ENCODE results near the gene IL5RA. TPM values are rescaled to one million over a fixed set of nuclear protein-coding genes. Genes with fewer than 3 reads are reported as not detected.

The IL5RA gene, protein sequence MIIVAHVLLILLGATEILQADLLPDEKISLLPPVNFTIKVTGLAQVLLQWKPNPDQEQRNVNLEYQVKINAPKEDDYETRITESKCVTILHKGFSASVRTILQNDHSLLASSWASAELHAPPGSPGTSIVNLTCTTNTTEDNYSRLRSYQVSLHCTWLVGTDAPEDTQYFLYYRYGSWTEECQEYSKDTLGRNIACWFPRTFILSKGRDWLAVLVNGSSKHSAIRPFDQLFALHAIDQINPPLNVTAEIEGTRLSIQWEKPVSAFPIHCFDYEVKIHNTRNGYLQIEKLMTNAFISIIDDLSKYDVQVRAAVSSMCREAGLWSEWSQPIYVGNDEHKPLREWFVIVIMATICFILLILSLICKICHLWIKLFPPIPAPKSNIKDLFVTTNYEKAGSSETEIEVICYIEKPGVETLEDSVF
- total RNA-seq = 10 to 100 TPM in 1 of 3 donors, under 1 TPM in 1, not detected in 1; 0.34 to 12.4 TPM
- 7.6 TPM for total RNA-seq (2013)

DNA sequence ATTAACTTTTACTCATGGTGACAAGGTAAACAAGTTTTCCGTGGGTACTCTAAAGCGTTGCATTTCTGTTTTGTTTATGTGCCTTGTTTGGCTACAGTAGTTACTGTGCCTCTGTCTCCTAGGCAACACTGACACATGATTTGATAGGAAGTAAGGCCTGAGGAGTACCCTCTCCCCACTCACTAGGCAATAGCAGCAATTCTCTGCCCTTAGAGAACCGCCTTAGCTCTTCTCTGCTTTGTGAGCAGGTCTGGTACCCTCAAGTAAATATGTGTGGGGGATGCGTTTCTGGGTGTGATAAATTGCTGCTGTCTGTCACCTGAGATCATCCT is at the start of gene IL5RA:
IL5RA (minus strand) TSS at position 76 of the 332 bp plus-strand sequence. CDS start 5,390 bp downstream, outside the sequence.
- Mint-ChIP-seq H3K36me3 (no peaks in the 10 kb centered on the region), H3K27ac (no peak within 1 kb of the TSS), H3K4me3 (peak within 1 kb of the TSS; percentile 13), H3K9me3 (no peaks in the 10 kb centered on the region), H3K27me3 (ENCODE audit: low read depth in 2 of 2) (peaks cover 9 to 30% of the 10 kb centered on the region in 2 donors), H3K4me1 (no peaks in the 10 kb centered on the region)
- peak in 1 of 2 donors; percentile 76 for DNase-seq
- Histone ChIP-seq H3K36me3 (ENCODE audit: control insufficient read depth, insufficient read depth, low read length) (no peaks in the 10 kb centered on the region), H3K4me1 (ENCODE audit: control insufficient read depth, insufficient read depth, low read length) (peaks cover 7% of the 10 kb centered on the region), H3K27me3 (ENCODE audit: control insufficient read depth, insufficient read depth, low read length) (peaks cover 2% of the 10 kb centered on the region), H3K4me3 (ENCODE audit: low read length) (no peak within 1 kb of the TSS), H3K27ac (ENCODE audit: low read length) (peak within 1 kb of the TSS; percentile 72), H3K9me3 (ENCODE audit: control insufficient read depth, insufficient read depth, low read length) (no peaks in the 10 kb centered on the region)
- TF ChIP-seq, protein P1, sequence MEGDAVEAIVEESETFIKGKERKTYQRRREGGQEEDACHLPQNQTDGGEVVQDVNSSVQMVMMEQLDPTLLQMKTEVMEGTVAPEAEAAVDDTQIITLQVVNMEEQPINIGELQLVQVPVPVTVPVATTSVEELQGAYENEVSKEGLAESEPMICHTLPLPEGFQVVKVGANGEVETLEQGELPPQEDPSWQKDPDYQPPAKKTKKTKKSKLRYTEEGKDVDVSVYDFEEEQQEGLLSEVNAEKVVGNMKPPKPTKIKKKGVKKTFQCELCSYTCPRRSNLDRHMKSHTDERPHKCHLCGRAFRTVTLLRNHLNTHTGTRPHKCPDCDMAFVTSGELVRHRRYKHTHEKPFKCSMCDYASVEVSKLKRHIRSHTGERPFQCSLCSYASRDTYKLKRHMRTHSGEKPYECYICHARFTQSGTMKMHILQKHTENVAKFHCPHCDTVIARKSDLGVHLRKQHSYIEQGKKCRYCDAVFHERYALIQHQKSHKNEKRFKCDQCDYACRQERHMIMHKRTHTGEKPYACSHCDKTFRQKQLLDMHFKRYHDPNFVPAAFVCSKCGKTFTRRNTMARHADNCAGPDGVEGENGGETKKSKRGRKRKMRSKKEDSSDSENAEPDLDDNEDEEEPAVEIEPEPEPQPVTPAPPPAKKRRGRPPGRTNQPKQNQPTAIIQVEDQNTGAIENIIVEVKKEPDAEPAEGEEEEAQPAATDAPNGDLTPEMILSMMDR (IDR thresholded peaks at IDR 0.05) = no peak
- peak; percentile 57 to 88 (median 70) for ATAC-seq
- 79% methylated on average over 2 of the region's 4 CpGs for WGBS (ENCODE audit: insufficient coverage)
- intact Hi-C loops (cut with micrococcal nuclease) = no loop called here

DNA sequence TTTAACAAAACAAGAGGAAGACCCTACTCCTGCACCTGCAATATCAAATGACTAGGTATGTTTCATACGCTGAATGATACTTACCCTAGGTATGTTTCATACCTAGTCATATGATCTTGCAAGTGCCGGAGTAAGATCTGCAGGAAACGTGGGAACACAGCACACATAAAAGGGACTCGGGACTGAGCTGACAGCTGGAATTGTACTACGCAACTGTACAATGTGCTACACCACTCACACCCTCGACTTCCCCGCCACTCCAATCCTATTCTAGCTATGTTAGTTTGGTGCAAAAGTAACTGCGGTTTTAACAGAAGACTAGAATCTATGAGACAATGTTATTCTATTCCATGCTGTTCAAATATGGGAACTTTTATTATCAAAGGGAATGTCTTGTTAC is 47.3 kb upstream of the IL5RA start:
- no peaks in the 10 kb centered on the region for H3K9me3 ChIP-seq (ENCODE audit: control insufficient read depth, insufficient read depth, low read length)
- 98% methylated on average over 7 of the region's 8 CpGs for WGBS (ENCODE audit: insufficient coverage)
- Mint-ChIP-seq H3K9me3 (no peaks in the 10 kb centered on the region), H3K4me1 (peaks cover 41 to 50% of the 10 kb centered on the region in 2 donors), H3K4me3 (no peak overlapping the region), H3K27ac (peak overlapping the region in 1 of 2 donors; percentile 81), H3K27me3 (ENCODE audit: low read depth in 2 of 2) (no peaks in the 10 kb centered on the region), H3K36me3 (peaks cover 11% of the 10 kb centered on the region)
- peaks cover 88% of the 10 kb centered on the region for H3K36me3 ChIP-seq (ENCODE audit: control insufficient read depth, insufficient read depth, low read length)
- H3K27me3 ChIP-seq (ENCODE audit: control insufficient read depth, insufficient read depth, low read length) = no peaks in the 10 kb centered on the region
- no peak for ATAC-seq
- intact Hi-C loops (cut with micrococcal nuclease) = no loop called here
- no peak overlapping the region for H3K4me3 ChIP-seq (ENCODE audit: low read length)
- peaks cover 4% of the 10 kb centered on the region for H3K4me1 ChIP-seq (ENCODE audit: control insufficient read depth, insufficient read depth, low read length)
- no peak for DNase-seq
- H3K27ac ChIP-seq (ENCODE audit: low read length) = no peak overlapping the region
- TF ChIP-seq, protein P1 (IDR thresholded peaks at IDR 0.05) = no peak

DNA sequence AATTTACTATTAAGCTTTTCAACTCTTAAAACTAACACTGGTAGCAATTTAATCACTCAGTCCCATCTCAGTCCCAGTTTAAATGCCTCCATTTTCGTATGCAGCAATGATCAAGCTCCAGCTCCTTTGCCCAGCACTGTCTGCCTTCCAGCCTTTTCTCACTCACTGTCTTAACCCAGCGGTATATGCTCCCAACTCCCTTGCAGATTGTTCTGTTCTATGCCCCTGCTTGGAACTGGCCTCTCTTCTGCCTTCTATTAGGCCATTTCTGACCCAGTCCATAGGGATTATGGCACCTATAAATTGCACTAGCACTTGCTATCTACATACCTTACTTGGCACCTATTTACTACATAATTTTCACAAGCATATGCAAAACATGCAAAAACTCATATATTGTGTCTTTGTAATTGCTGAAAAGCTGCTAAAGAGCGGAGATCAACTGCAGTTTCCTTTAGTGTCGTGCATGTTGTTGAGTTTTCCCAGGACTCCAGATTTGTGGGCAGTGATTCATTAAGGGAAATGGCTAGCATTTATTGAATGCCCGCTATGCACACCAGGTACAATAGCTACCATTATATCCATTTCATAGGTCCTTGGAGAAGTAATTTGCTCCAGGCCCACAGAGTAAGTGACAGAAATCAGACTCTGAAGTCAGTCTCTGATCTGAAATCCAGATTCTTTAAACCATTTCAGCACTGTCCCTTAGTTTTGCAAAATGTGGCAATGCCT is 44.9 kb upstream of the IL5RA start:
- peaks cover 4% of the 10 kb centered on the region for H3K4me1 ChIP-seq (ENCODE audit: control insufficient read depth, insufficient read depth, low read length)
- H3K27me3 Mint-ChIP-seq (ENCODE audit: low read depth in 2 of 2) = no peaks in the 10 kb centered on the region
- H3K4me3 ChIP-seq (ENCODE audit: low read length) = no peak overlapping the region
- no peak for DNase-seq
- WGBS (ENCODE audit: insufficient coverage) = 98% methylated on average over 5 of the region's 5 CpGs
- ATAC-seq = no peak
- H3K4me1 Mint-ChIP-seq = peaks cover 32 to 49% of the 10 kb centered on the region in 2 donors
- no peaks in the 10 kb centered on the region for H3K9me3 Mint-ChIP-seq
- H3K36me3 ChIP-seq (ENCODE audit: control insufficient read depth, insufficient read depth, low read length) = peaks cover 93% of the 10 kb centered on the region
- H3K36me3 Mint-ChIP-seq = peaks cover 17% of the 10 kb centered on the region
- no peak overlapping the region for H3K4me3 Mint-ChIP-seq
- TF ChIP-seq, protein P1 (IDR thresholded peaks at IDR 0.05) = no peak
- H3K27ac ChIP-seq (ENCODE audit: low read length) = no peak overlapping the region
- H3K9me3 ChIP-seq (ENCODE audit: control insufficient read depth, insufficient read depth, low read length) = no peaks in the 10 kb centered on the region
- no peaks in the 10 kb centered on the region for H3K27me3 ChIP-seq (ENCODE audit: control insufficient read depth, insufficient read depth, low read length)
- H3K27ac Mint-ChIP-seq = peak overlapping the region; percentile 81 to 89
- intact Hi-C loops (cut with micrococcal nuclease) = no loop called here
